ENCODE results near the gene RBM26.

RBM26 gene

GRCh38 chr13:79270859-79271258, 135.2 kb downstream of the RBM26 start:
- no peak for DNase-seq
